Measurements from ENCODE around the gene SCN3A.

The SCN3A gene

DNA sequence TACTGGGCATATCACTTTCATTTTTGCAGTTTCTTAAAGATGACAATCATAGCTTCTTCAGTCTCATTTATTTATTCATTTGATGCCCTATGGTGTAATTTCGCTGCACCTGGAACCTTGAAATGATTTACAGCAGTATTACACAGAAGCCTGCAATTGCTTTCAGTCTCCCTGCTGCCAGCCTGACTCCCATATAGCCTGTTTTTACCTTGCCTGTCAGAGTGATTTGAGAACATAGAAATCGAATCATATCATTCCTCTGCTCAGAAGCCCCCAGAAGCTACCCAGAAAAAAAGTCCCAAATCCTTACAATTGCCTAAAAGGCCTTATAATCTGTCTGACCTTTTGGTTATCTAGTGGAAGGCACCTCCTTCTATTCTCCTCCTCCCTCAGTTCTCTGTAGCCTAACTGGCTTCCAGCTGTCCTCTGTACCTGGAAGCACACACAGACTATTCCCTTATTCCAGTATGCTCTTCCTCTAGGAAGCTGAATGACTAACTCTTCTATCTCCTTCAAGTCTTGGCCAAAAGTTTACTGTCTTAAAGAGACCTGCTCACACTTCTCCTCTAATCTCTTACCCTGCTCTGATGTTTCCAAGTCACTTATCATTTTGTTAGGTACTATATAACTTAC, 12.6 kb downstream of the SCN3A start:
- no peak for DNase-seq

DNA sequence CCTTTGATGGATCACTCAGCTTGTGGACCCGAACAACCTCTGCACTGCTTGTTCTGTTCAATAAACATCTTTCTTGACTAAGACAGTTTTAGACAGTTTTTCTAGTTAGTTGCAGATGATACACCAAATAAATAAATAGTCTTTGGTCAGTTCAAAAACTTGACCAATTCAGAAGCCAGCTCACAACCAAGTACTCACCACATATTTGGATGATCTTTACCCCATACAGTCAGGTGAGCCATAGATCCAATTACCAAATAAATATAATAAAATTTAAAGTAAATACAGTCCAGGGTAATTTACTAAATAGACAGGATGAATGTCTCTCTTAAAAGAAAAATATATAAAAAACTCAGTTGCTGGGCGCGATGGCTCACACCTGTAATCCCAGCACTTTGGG, 18.2 kb downstream of the SCN3A start:
- no peak for DNase-seq

DNA sequence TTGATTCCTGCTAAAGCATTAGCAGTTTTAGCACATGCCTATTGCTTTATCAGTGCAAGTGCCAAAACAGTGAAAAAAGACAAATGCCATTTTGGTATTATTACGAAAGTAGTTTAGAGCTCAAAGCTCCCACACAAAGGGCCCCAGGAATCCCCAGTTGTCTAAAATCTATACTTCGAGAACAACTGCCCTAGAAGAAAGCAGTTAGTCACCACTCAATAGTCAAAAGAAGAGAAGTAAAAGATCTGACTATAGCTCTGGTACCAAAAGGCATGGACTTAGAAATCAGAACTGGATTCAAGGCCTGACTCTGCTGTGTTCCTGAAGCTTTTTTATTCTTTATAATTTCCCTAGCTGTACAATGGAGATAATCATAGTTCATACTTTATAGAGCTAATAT, 21.8 kb downstream of the SCN3A start:
- no peak for DNase-seq

DNA sequence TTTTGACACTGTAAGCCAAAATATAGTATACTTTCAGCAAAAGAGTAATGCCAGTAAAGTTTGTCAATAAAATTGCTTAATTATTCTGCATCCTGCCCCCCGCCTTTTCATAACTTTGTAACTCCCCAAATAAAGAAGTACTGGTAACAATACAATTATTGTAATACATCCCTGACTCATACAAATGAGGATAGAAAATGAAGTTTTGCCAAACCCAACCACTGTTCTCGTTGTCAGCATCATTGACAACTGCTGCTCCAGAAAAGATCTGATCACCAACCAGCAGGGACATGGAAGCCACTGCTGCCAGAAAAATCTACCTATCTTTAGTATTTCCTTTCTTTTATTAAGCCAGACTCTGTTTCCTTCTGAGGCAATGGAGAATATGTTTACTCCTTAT, 27.1 kb downstream of the SCN3A start:
- no peak for DNase-seq

DNA sequence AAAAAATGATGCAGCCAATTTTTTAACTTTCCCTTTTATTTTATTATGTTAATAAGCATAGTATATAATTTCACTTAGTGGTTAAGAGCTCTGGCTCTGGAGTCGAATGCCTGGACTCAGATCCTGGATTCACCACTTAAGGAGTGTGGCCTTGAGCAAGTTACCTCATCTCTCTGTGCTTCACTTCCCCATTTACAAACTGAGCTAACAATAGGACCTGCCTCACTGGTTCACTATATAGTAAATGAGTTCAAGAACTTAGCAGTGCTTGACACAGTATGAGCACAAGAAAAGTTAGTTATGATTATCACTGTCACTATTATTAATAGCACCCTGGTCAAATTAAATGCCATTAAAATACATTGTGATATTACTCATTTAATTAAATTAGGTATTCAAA, 30.6 kb downstream of the SCN3A start:
- DNase-seq: no peak

DNA sequence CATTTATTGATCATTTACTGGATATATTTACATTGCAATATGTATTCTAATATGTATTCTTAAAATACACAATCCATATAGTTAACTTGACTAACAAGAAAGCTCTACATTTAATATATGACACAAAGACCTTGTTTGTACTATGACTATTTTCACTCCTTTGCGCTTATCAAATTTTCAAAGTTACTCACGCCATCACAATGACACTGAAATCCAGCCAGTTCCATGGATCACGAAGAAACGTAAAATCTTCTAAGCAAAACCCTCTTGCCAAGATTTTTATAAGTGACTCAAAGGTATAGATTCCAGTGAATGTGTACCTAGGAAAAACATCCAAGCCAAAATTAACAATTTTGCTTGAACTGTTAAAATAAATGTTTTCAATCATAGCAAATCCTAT, 39.6 kb downstream of the SCN3A start:
- DNase-seq: no peak

DNA sequence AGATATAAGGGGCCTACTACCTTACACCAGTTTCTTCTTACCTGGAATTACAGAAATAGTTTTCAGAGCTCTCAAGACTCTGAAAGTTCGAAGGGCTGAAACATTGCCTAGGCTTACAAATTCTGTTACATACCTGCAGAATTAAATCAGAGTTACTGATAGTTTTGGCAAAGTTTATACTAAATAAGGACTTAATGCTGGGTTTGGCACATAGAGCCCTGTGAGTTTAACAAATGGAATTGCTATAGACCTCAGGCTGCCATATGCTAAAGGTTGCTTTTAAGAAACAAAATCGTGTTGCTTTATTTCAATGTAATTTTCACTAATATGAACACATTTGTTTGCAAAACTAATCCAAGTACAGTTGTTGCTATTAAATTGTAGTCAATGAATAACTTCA, 40.1 kb downstream of the SCN3A start:
- peak; percentile 48 for DNase-seq

DNA sequence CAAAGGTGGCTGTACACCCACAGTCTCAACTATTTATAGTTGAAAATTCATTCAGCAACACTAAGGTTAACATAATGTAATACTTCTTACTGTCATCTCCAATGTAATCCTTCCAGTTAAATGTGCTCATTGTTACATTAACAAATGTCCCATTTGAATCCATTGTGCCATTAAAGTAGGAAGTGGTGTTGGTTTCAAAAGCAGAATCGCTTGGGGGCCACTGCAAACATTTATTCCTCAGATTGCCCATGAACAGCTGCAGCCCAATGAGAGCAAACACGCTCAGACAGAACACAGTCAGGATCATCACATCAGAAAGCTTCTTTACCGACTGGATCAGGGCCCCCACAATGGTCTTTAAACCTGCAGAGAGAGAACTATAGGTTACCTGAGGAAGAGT, 41.4 kb downstream of the SCN3A start:
- DNase-seq: no peak

DNA sequence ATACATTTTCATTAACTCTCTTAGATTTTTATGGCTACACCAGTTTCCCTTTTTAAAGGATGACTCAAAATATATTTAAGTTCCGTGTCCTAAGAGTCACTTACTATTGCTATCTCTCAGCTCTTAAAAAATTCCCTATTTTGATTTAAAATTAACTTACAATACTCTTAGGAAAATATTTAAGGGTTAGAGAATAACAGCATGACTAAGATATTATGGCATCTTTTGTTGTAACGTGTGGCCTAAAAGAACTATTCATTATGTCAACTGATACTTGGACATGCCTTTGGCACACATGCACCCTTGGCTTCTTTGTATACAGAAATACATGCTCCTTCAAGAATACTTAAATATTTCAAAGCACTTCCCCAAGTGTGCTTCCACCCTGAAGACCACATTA, 42.3 kb downstream of the SCN3A start:
- peak; percentile 62 for DNase-seq

DNA sequence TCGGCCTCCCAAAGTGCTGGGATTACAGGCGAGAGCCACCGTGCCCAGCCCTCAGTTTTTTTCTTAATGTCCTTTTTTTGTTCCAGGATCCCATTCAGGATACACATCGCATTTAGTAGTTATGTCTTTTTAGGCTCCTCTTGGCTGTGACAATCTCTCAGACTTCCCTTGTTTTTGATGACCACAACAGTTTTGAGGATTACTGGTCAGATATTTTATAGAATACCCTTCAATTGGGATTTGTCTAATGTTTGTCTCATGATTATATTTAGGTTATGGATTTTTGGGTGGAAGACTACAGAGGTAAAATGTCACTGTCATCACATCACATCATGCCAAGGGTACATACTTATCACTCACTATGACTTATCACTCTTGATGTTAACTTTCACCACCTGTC, 46.7 kb downstream of the SCN3A start:
- no peak for DNase-seq

DNA sequence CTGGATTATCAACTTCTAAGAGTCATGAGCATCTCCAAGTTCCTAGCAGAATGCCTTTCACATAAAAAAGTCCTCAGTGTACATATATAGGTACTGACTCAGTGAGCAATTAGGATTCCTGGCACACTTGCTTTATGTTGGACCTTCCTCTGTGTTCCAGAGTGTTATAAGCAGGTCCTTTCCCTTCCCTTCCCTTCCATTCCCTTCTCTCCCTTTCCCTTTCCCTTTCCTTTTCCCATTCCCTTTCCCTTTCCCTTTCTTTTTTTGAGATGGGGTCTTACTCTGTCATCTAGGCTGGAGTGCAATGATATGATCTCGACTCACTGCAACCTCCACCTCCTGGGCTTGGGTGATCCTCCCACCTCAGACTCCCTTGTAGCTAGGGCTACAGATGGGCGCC, 48.7 kb downstream of the SCN3A start:
- DNase-seq: no peak

DNA sequence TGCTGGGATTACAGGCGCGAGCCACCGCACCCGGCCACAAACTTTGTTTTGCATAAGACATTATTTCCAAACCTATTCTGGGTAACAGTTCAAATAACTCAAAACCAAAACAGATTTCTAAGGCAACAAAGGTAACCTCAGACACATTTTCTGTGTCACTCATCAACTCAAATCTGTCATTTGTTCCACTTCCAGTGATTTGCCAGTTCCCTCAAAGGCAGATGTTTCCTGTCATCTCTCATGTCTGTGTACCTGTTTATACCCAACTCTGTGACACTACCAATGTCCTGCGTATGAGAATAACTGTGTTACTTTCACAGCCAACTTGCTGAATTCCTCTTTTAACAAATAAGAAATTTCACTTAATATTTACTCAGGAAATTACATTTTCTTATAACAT, 54.4 kb downstream of the SCN3A start:
- DNase-seq: no peak

DNA sequence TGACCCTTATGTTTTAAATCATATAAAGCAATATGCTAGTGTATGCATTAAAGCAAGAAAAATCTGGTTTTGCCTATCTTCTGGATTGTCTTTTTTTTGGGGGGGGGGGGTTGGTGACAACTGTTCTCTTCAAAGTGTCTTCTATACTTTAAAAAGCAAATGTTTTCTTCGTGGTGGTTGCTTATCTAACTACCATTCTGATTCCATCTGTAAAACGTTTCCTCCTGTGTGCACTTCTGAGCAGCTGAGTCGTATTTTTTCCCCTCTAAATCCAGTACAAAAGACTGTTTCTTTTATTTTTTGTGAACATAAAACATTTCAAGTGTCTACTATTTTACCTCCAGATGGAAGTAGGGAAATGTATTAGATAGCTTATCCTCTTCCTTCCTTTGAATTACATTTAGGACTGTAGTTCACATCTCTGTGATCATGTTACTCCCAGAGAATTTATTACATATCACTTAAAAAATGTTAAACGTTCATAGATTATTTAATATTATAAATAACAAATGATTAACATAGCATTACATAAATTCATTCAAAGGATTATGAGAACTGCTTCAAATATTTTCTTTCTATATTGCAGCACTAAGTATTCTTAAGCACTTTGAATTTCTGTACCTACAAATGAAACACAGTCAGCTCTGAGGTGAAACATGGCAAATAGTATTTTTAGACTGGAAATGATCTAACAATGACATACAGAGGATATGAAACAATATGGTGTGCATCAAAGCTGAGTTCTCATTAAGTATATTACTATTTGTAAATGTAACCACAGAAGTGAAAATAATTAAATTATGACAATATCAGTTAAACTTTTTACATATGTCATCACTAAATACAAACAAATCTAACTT, 56.4 kb downstream of the SCN3A start:
- no peak for DNase-seq

DNA sequence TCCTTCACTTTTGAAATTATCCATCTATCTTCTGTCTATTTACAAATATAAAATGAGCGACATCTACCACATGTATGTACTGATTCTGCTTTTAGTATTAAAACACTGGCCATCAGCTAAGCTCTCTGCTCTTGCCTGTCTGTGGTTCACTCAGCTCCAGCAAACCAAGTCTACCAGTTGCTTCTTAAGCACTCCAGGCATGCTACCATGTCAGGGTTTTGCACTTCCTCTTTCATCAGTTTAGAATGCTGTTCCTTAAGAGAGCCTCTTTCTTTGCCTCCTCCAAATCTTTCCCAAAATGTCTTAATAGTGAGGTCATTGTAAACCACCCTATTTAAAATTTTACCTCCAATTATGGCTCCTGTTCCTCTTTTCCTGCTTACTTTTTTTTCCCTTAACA, 59.5 kb downstream of the SCN3A start:
- no peak for DNase-seq

DNA sequence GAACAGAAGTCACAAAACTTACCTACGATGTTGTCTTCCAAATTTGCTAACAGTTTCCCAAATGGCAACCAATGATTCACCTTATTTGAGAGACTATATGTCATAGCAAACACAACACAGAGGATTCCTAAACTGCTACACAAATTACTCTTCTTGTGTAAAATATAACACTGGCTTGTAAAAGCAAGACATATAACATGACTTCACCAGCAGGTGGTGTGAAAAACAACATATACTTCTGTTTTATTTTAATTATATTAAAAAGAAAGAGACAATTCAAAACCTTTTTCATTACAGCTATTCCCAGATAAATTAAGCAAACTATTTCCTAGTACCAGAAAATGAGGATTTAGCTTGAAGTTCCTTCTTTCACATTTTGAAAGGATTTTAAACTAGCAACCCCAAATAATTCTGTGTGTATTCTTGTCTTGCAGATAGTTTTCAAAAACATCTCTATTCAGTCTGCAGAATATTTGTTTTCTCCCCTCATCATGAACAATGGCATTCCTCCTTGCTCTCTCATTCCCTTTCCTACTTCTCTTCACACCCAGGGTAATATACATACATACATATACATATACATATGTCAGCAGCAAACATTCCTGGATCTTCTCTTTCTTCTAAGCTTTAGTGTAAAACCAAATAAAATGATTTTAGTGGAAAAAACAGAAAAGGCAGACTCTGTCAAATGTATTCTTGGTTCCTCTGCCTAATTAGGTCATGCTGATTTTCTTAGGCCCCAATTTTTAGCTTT, 62.1 kb downstream of the SCN3A start:
- DNase-seq: no peak

DNA sequence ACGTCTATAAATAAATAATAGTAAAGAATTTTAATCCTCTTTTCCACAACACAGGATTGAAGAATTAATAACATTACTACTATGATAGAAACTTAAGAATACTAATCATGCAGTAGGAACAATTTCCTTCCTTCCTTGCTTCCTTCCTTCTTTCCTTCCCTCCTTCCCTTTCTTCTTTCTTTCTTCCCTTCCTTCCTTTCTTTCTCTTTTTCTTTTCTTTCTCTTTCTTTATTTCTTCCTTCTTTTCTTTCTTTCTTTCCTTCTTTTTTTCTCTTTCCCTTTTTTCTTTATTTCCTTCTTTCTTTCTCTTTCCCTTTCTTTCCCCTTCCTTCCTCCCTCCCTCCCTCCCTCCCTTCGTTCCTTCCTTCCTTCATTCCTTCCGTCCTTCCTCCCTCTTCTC, 77.6 kb downstream of the SCN3A start:
- DNase-seq: no peak

DNA sequence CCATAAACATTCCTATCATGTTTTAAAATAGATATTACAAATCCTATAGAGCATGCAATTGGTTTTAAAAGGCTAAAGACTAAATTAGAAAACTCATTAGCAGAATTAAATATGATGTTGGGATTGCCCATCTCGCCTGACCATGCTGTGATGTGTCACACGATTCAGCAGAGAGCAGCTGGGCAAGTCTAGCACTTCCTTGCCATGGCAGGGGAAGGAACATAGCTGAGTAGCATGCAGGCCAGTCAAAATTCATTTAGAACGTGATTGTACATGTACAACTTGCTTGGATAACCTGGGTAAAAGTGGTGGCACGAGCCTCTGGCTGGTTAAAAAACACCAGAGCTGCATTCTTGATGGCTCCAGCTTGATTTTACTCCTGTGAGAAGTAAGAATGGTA, 81.3 kb downstream of the SCN3A start:
- DNase-seq: no peak

DNA sequence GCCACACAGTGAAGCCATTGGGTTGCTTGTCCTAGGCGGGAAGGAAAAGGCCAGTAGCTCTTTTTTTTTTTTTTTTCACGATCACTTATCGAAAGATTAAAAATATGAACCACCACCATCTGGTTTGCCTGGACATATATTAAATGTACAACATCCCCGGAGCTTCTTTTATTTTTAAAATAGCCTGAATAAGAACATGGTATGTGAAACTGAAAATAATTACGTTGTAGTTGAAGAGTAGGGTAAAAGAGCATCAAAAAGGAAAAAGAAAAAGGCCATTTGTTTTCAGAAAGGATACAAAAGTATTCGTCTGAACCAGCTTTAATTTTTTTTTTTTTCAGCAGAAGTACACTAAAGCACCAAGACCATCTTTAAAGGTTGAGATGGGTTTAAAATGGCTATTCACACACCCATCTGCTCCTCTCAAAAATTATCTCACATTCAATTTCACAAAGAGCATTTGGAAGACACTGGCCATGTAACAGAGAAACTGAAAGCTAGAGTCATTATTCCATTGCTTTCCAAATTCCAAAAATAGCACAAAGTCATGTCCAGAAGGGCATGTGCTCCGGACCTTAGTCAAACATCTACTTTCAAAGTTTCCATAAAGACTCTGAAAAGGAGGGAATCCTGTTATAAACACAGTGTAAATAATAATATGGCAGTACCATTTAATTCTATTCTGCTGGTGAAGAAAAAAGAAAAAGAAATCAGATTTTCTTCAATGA, 82.9 kb downstream of the SCN3A start:
- no peak for DNase-seq

DNA sequence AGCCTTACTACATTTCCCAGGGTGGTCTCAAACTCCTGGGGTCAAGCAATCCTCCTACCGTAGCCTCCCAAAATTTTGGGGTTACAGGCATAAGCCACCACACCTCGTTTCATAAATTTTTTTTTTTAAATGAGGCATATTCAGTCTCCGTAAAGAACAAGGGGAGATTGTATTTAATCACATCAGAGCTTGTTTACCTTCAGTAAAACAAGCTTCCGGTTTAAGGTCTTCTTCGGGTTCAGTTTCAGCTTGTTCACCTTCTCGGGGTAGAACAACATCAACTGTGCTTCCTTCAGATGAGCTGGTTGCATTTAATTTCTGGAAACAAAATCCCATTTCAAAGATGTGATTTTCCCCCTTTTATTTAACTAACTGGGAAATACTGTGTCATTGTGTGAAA, 88.6 kb downstream of the SCN3A start:
- no peak for DNase-seq

DNA sequence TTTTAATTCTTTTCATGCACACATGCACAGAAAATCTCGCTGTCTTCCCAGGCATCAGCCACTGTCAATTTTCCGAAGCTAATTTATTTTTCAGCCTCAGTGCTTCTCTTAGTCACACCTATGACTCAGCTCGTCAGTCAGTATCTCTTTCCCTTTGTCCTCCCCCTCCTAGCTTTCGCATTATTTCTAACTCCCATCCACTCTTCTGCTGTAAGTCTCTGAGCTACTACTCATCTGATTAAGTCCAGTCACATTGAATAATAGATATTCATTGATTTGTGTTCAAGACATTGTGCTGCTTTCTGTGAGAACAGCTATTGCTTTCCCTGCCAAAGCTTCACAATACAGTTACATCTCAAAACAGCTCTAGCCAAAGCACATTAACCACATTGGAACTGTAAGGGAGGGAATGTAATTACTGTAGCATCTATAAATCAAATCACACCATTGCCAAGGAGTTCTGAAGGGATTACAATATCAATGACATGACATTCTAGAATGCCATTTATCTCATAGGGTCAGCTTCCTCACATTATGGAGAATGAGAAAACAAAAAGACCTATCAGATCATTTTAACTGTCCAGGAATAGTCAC, 89.4 kb downstream of the SCN3A start:
- peak; percentile 81 for DNase-seq

DNA sequence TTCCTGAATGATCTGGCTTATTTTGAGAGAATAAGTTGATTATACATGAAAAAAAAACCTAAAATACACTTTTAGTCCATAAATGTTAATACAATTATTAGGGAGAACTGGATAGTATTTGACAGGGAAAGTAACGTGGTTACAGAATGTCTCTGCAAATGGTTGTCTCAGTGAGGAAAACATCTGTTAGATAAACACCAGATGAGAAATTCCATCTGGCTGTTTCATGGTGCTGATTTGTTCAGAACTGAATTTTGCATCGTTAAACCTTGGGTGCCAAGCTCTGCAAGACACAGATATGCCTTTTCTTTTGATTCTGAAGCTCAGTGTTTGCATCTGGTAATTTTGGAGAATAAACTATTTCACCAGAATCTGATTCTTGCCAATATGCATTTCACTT, 90.4 kb downstream of the SCN3A start:
- peak; percentile 54 for DNase-seq

DNA sequence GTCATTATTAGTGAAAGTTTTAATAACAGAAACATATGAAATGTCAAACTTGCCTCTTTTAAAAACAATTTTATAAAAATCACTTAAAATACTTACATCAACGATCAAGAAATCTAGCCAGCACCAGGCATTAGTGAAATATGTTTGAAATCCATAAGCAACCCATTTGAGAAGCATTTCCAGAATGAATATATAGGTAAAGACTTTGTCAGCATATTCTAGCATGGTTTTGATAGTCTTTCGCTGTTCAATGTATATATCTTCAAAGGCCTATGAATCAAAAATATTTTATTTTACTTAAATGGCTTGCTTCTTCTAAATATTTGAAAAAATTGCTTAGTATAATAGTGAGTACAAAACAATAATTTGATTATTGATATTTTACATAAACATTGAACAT, 91.1 kb downstream of the SCN3A start:
- DNase-seq: no peak

DNA sequence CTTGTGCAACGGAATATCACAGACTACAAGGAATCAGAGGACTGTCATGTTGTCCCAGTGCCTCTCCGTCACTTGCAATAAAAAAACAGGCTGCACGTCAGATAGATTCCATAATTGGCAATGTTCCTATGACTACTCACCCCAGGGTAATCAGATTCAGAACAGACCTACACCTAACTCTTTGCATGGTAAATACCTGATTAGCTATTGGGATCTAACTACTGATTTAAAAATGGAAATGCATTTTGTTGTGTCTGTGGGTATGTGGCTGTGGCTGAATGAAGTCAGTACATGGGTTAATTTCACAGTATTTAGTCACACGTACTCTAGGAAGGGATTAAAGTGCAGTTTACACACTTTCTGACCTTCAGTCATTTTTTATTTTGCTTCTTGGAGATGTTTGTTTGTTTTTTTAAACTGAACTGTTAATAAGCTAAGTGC, 91.7 kb downstream of the SCN3A start:
- DNase-seq: no peak

Data from fibroblast of skin of abdomen (primary cell).